ENCODE measurements around the gene DOCK9. TPM values are rescaled to one million over a fixed set of nuclear protein-coding genes. Genes with fewer than 3 reads are reported as not detected.

Gene DOCK9
- total and polyA plus RNA-seq, 2 experiments from 2014 or later = 8.5 to 57.7 TPM

- peaks cover 2% of the 10 kb centered on the region; the same call in 2 of the 3 replicates for H3K36me3 Mint-ChIP-seq (ENCODE audit: low read depth)
- no peak overlapping the region for H3K4me3 ChIP-seq
- H3K36me3 ChIP-seq (ENCODE audit: insufficient read depth) = no peaks in the 10 kb centered on the region
- ATAC-seq (no peak), DNase-seq (ENCODE audit: low spot score) (no peak)
- H3K27ac ChIP-seq (ENCODE audit: low read depth) = no peak overlapping the region
- H3K4me3 Mint-ChIP-seq = no peak overlapping the region
- H3K9me3 Mint-ChIP-seq = no peaks in the 10 kb centered on the region
- H3K27ac Mint-ChIP-seq = no peak overlapping the region
- H3K4me1 ChIP-seq (ENCODE audit: insufficient read depth) = peaks cover 20% of the 10 kb centered on the region
- no peak overlapping the region for H3K4me2 ChIP-seq
- peaks cover 28% of the 10 kb centered on the region for H3K4me1 Mint-ChIP-seq
- H4K20me1 ChIP-seq (replicated peaks; ENCODE audit: insufficient read depth) = no peaks in the 10 kb centered on the region
- H3F3A ChIP-seq (replicated peaks; ENCODE audit: low read depth) = no peaks in the 10 kb centered on the region
- no peaks in the 10 kb centered on the region for H3K27me3 ChIP-seq (ENCODE audit: insufficient read depth)
- TF ChIP-seq ZNF114 (CRISPR knock-in tag; IDR thresholded peaks at IDR 0.05) = no peak
- no peak for TF ChIP-seq ETS1 (IDR thresholded peaks at IDR 0.05)
- TF ChIP-seq CTCF (conservative IDR thresholded peaks at IDR 0.05; ENCODE audit: low read depth in 2 of 2) = no peak
- TF ChIP-seq ZNF462 (CRISPR knock-in tag; IDR thresholded peaks at IDR 0.05) = no peak
- TF ChIP-seq ZNF331 (CRISPR knock-in tag; IDR thresholded peaks at IDR 0.05; ENCODE audit: low read depth) = no peak
- no peak for TF ChIP-seq JUNB (IDR thresholded peaks at IDR 0.05; ENCODE audit: unreplicated experiment)
- TF ChIP-seq STAT1 (IDR thresholded peaks at IDR 0.05; ENCODE audit: unreplicated experiment) = no peak
- no peak for TF ChIP-seq CREB1 (CRISPR knock-in tag; IDR thresholded peaks at IDR 0.05; ENCODE audit: low read depth)
- TF ChIP-seq EZH2phosphoT487 (IDR thresholded peaks at IDR 0.05; ENCODE audit: unreplicated experiment) = no peak
- TF ChIP-seq POLR2AphosphoS5 (IDR thresholded peaks at IDR 0.05; ENCODE audit: low read depth) = no peak
- TF ChIP-seq EZH2 (IDR thresholded peaks at IDR 0.05; ENCODE audit: low read depth, unreplicated experiment) = no peak
- peaks cover 2% of the 10 kb centered on the region for H3K27me3 Mint-ChIP-seq (ENCODE audit: insufficient read depth, low read depth, poor library complexity)
- H2AFZ ChIP-seq = no peak overlapping the region
- no peaks in the 10 kb centered on the region for H3K79me2 ChIP-seq (replicated peaks; ENCODE audit: insufficient read depth)
- H3K9me2 ChIP-seq (ENCODE audit: insufficient read depth) = peaks cover 6% of the 10 kb centered on the region
Observed at GRCh38 chr13:98828614-98829013, 149.2 kb downstream of the DOCK9 start.
